ENCODE measurements around the gene EPOP.

GRCh38 chr17:38697061-38697820 lies 22.5 kb upstream of the EPOP start:
- TF ChIP-seq MAX (IDR thresholded peaks at IDR 0.05; ENCODE audit: low read depth, low read length), result no peak
- no peak for TF ChIP-seq CTCF (IDR thresholded peaks at IDR 0.05; ENCODE audit: low read depth, low read length)
- no peak for TF ChIP-seq POLR2A (IDR thresholded peaks at IDR 0.05; ENCODE audit: extremely low read depth, insufficient read length)
- no peak for TF ChIP-seq MYC (IDR thresholded peaks at IDR 0.05; ENCODE audit: low read depth, low read length)

Measured in NB4 (cell line).